SK-MEL-5 (cell line): ENCODE data around the gene PKDCC. TPM values are rescaled to one million over a fixed set of nuclear protein-coding genes. Genes with fewer than 3 reads are reported as not detected.

ENCODE experiments used
- DNase-seq: peaks from one replicate; pipeline ENCODE4 v3.0.0-alpha.2; 2016; ENCODE audit warnings: low read depth, low spot score
- in situ Hi-C: cut with HindIII; loops from 2 replicates; pipeline ENCODE4 v1.10.0; 2016; ENCODE audit warnings: low sequenced_read_pairs, high pct_unique_total_duplicates, low pct_unique_long_range_greater_than_20kb
- total RNA-seq: library from RNA; depleted of rRNA; stranded (reverse); fragments of >200 nt; shearing (Covaris generic); gene quantifications from 2 replicates; pipeline ENCODE4 v1.2.3, GENCODE V29; 2014

The PKDCC gene
- total RNA-seq, 1 experiment from 2014 or later = 15.1 TPM

DNA sequence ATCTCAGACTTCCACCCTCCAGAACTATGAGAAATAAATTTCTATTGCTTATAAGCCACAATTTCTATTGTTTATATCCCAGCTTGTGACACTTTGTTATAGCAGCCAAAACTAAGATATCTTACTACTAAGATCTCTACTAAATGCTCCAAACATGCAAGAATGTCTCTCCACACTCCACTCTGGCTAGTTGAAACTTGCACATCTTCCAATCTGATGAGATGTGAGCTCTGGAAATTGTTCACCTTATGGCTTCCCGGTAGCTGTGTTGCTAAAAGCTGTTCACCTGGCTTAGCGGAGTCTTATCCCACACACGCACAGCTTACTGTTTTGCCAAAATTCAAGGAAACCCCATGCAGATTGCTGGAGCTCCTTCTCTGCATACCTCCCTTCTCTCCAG is 43.9 kb downstream of the PKDCC start:
- in situ Hi-C loops = no loop called here
- DNase-seq = no peak

DNA sequence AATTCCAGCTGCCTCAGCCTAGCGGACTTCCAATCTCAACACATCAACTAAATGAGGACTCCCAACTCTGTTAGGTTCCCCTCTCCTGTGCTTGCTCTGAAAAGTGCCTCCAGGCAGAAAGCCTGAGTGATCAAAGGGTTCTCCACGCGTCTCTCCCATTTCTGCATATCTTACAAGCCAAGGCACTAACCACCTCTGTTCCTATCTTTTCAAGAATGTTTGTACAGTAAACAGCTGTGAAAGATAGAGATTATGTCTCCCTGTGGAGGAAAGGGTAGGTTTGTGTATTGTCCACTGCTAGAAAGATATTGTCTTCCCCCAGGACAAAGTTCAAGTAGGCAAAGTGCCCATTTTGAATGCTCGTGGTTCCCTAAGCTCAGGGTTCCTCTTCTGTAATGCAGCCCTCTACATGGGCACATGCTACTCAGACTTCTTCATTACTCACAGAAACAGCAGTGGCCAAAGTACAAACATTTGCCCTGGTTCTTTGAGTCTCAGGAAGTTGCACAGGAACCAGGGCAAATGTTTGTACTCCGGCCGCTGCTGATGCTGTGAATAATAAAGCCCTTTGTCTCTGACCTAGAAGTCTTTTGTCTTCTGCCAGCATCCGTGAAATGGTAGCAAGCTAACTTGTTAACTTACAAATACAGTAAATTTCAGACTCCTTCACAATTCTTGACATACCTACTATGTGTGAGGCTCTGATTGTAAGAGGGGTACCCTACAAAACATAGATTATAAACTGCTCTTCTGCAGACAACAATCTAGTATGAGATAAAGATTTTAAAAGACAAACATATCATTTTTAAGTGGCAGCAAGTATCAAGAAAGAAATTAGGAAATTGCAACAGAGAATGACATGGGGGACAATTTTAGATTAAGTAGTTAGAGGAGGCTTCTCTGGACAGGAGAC is 44.5 kb downstream of the PKDCC start:
- peak; percentile 58 for DNase-seq
- in situ Hi-C loops = no loop called here

DNA sequence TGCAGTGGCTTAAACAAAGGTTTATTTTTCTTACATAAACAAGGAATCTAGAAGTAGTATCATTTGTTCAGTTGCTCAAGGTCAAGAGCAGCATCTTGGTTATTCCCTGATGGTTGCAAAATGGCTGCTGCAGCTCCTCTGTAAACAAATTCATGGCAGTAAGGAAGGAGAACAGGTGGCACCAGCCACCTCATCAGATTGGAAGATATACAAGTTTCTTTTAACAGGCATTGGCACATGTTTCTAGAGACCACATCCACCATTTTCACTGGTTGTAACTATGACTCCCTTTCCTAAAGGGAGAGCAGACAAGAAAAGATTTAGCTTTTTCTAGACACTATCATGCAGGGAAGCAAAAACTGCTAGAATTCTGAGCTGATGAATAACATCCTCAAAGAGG is 46.3 kb downstream of the PKDCC start:
- DNase-seq = no peak
- in situ Hi-C loops = no loop called here

DNA sequence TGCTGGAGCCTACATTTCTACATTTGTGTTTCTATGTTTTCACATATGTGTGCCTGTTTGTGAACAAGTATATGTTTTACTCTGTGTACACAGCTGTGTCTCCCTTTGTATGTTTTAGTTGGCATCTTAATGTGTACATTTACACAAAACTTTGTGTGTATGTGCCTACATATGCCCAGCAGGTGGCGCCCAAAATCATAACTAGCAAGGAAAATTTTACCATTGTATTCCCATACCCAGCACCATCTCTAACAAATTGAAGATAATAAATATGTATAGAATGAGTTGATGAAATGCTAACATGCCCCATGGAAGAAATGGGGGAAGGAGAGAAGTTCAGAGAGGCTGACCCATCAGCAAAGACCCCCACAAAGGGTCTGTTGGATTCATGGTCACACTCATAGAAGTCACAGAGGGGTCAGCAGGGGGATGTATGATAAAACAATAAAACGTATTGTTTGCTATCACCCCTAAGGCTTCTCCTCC is 48.1 kb downstream of the PKDCC start:
- in situ Hi-C loops = no loop called here
- peak; percentile 87 for DNase-seq

DNA sequence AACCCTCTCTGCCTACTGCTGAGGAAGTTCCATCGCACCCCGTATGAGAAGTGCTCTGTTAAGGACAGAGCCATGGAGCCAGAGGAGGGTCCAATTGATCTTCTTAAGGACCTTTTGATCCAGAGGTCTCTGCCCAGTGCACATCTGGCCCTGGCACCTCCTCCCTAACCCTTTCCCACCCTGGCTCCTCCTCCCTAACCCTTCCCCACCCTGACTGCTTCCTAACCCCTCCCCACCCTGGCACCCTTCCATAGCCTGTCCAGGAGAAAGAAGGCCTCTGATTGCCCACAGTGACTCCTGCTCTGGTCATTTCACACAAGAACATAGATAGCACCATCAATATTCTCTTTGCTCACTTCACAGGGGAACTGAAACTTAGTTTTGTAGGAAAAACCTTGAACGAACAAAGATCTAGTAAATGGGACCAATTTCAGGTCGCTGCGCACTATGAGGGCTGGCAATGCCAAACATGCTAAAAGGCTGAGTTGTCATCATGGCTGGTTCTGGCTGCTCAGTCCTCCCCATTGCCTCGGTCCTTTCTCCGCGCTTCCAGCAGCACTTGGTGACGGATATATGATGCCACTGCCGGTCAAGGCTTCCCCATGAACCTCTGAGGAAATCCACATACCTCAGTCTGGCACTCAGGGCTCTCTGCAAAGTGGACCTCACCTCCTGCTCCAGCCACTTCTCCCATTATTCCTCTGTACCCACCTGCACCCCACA is 49.2 kb downstream of the PKDCC start:
- in situ Hi-C loops = no loop called here
- DNase-seq = no peak

DNA sequence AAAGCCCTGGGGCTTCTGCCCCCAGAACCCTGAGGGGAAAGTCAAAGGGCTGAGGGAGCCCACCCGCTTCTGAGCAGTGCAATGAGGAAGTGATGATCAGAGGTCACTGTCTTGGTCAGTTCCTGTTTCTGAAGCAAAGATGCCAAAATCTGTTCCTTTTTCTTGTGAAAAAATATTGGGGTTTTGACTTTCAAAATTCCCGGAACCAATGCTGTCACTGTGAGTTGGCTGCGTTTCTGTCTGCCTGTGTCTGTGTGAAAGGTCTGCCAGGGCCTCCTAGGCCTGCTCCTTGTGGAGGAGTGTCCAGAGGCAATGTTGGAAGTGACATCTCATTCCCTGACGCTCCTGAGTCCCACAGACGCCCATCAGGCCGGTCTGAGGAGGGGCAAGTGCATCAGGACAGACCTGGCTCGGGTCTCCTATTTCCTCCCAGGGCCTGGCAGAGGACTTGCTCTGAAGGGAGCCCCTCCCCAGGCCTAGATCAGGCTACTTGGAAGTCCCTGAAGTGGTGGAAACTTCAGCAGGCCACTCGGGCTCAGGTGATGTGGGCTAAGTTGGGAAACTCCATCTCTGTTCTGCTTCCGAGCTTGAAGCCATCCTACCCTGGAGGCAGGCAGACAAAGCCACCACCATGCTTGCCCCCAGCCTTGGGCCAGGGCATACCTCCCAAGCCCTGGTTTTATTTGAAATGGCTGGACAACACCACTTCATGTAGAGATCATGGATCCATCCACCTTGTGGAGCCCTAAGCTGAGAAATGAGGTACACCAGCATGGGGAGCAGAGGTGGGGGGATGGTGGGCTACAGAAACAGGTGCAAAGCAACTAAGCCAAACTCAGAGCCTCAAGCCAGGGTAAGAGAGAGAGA is 51.0 kb downstream of the PKDCC start:
- in situ Hi-C loops = no loop called here
- DNase-seq = no peak

DNA sequence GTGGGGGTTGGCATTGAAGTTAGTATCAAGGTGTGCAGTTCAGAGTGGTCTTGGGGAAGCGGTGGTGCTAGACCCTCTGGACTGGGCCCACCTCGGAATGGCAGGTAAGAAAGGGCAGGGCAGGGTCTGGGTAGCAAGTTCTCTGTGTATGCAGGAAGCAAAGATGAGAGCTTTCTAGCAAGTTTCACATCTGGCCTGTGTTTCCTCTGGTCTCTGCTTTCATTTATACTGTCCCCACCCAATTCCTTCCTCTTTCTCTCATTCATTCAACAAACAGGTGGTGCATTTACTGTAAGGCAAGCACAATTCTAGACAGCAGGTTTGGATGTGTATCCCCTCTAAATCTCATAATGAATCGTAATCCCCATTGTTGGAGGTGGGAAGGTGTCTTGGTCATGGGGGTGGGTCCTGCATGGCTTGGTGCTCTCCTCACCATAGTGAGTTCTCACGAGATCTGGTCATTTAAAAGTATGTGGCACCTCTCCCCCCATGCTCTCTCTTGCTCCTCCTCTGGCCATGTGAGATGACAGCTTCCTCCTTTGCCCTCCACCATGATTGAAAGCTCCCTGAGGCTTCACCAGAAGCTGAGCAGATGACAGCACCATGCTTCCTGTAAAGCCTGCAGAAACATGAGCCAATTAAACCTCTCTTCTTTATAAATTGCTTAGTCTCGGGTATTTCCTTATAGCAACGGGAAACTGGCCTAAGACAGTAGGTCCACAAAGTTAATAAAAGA is 51.8 kb downstream of the PKDCC start:
- in situ Hi-C loops = no loop called here
- DNase-seq = no peak

DNA sequence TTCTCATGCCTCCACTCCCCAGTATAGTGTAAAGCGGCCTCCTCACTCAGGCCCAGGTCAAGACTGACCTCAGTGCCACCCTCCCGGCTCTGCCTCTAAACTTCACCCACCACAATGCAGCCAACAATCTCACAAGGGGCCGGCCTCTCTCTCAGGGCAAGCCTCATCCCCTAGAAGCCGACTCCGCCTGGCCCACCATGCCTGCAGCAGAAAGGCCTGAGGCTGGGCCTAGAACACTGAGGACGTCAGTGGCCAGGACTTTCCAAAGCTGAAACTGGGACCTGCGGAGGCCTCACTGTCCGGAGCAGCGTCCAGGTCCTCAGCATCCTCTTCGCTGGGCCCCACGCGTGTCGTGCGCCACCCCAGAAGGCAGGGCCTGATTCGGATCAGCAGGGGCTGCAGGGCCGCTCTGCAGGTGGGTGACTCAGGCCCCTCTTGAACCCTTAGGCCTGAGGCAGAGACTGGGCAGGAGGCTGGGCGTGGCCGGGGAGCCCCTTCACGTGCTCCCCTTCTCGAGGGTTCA is 52.9 kb downstream of the PKDCC start:
- in situ Hi-C loops = no loop called here
- no peak for DNase-seq

DNA sequence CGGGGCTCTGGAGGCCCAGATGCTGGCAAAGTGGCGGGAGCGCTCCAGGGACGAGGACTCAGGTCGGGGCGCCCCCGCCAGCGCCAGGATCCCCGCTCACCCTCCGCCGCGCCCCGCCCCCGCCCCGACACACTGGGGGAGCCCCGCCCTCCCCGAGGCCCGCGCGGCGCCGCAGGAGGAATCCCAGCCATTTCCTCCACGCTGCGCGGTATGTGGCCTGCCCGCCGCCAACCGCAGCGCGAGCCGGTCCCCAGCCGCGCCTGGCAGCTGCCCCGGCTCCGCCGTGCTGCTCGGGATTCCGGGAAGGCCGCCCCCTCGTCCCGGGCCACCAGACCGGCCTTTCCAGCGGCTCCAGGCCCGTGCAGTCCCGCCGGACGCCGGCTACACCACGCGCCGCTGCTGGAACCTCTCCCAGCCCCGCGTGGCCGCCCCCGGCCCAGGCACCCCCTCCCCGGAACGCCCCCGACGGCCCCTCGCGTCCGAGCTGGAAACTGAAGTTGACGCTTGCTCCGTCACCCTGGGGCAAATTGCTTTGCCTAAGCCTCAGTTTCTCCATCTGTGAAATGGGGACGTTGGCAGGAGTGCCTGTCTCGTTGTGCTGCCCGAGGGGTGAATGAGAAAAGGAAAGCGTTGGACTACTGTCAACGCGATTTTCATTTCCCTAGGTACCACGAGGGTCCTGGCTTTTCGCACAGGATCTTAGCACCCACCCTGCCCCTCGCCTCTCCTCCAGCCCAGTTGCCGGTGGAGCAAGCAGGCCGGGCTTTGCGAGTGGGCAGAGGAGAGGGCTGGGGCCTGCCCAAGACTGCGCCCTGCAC is 53.6 kb downstream of the PKDCC start:
- in situ Hi-C loops = no loop called here
- no peak for DNase-seq

DNA sequence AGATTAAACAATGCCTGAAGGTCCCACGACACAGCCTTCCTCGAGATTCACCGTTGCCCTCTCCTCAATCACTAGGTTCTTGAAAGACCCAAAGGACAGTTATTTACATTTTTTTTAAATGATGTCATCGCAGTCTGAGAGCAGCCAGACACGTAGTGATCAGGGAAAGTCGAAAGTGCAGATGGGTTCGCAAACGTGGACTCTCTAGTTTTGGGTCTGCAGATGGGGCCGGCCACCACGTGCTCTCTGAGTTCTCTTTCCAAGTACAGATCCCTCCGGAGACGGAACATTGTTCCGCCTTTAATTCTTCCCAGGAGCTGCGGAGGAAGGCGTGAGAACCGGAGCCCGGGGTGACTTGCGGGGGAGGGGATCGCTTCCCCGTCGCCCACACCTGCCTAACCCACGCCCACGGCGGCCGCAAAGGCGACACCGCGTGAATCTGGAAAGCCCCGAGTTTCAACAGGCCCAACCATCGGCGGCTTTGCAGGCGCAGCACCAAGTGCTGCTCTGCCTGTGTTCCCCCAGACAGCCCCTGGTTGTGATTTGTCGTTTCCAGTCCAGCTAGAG is 54.3 kb downstream of the PKDCC start:
- DNase-seq = no peak
- in situ Hi-C loops = no loop called here

DNA sequence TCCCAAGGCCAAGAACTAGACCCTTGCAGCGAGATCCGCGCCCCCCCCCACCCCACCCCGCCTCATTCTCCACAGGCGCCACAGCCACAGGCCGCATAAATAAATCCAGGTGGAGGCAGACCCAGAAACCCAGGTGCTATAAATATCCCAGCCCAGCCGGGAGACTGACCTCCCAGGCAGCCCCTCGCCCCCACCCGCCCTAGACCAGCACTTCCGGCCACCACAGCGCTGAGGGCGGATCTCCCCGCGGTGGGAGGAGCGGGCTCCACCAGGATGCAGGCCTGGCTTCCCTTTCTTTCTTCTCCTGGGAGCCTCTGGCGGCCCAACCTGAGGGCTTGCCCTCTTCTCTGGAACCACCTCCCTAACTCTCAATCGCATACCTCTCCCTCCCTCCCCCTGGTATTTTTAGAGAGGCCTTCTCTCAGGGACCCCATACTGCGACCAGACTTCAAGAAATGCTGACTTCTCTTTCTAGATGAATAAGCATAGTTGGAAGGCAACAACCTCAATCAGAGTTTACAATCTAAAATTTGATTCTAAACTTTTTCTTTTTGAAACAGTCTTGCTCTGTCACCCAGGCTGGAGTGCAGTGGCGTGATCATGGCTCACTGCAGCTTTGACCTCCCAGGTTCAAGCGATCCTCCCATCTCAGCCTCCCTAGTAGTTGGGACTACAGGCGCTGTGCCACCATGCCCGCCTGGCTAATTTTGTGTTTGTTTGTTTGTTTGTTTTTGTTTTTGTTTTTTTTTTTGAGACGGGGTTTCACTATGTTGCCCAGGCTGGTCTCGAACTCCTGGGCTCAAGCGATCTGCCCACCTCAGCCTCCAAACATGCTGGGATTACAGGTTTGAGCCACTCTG is 55.0 kb downstream of the PKDCC start:
- no peak for DNase-seq
- in situ Hi-C loops = no loop called here

DNA sequence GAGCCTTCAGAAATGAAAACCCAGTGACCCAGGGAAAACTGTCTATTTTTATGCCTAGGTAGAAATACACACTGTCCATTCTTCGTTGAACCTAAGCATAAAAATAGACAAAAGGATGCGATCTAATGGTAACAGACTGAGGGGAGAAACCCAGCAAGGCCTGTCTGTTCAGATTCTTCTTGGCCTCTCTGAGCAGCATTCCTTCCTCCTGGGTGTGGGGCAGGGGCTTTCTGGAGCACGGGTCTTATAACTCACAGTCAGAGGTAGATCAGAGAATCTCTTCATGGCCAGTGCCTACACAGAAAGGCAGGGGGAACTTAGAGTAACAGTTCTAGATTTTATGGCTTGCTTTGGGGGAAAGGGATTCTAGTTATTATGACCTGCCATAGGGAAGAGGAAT is 56.0 kb downstream of the PKDCC start:
- no peak for DNase-seq
- in situ Hi-C loops = no loop called here

DNA sequence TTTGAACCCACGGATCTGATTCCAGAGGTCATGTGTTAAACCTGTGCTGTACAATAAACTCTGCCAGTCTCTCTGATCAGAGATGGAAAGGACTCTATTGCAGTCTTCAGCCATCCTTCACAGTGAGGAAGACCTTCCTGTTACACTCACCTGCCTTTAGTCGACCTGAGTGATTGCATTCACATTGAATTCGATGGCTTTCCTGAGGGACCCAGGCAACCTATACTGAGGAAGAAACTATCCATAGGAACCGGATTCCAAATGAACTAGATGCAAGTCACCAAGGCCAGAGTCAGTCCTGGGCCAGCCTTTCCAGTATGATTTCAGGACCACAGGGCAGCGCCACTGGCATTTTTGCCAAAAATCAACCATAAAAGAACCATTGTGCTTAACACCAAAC is 56.8 kb downstream of the PKDCC start:
- in situ Hi-C loops = no loop called here
- no peak for DNase-seq

DNA sequence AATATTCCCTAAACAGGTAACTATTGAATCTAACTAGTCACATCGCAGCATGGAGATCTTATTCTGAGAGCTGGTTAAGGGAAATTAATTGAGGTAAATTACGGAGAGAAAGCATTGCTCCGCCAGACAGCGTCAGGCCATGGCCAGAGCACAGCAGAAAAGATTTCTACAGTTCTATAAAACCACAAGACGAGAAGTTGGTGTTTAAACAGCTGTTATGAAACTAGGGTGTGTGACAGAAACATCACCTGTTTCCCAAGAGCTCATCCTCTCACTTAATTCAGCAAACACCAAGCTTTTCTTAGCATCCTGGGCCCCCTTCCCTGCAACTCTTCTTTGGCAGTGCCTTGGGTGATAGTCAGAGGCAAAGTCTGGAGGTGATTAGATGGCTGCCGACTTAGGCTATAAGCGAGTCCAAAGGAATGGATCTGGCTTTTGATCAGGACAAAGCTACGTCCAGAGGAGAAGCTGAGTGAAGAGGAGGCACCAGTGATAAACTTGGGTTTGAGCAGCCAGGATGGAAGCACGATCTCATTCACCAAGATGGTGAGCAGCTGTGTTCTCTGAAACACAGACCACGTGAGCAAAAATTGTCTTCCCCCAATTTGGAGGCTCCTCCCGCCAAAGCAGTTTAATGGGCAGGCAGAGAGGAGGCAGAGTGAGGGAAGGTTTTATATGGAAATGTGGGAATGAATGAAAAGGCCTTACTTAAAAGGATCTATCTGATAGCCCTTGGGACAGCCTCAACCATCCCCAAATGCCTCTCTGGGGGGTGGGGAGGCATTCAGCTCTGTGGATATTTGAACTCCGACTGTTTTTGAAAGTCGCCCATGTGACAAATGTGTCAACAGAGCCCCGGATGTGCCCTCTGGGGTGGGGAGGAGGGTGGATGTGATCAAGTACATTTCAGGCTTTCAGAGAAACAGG is 57.8 kb downstream of the PKDCC start:
- no peak for DNase-seq
- in situ Hi-C loops = no loop called here
